HEK293 (cell line): ENCODE results near the gene STK10.

Experiments used
- CTCF ChIP-seq: fragments of 450-650 bp; formaldehyde crosslinking; IDR thresholded peaks from 2 replicates; pipeline ENCODE4 v1.5.1; 2016; ENCODE audit warnings: missing biosample characterization, missing genetic modification characterization
- ZNF366 ChIP-seq: fragments of 450-650 bp; formaldehyde crosslinking; conservative IDR thresholded peaks from 2 replicates; pipeline ENCODE4 v1.5.1; 2016; ENCODE audit warnings: missing biosample characterization, missing genetic modification characterization

- no peak for TF ChIP-seq CTCF (tag by site-specific recombination)
- TF ChIP-seq ZNF366: no peak
These were observed 39.6 kb downstream of the STK10 start for GRCh38 chr5:172148381-172148780.
